ENCODE measurements around the gene NRAP. TPM values are rescaled to one million over a fixed set of nuclear protein-coding genes. Genes with fewer than 3 reads are reported as not detected.

The NRAP gene
- total RNA-seq, 1 donor from 2014 or later, result not detected

DNA sequence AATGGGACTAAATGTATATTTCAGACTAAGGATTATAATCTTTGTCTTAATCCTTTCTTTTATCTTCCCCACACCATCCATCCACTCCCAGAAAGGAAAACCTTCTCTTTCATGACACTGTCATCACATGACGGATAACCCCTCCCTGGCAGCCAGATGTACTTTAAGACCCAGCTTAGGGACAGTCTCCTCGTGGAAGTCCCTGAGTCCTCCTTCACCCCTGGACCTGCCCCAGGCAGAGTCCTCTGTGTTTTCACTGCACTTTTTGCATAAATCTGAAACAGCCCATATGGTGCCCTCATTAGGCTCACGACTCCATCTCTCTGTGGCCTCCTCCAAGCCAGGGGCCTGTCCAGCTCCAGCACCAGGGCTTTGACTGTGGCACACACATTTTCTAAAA, 16.0 kb downstream of the NRAP start:
- Mint-ChIP-seq H3K36me3 (ENCODE audit: low read depth) (no peaks in the 10 kb centered on the region), H3K27ac (ENCODE audit: unreplicated experiment) (no peak overlapping the region), H3K4me1 (peaks cover 16% of the 10 kb centered on the region), H3K4me3 (no peak overlapping the region), H3K9me3 (peaks cover 2% of the 10 kb centered on the region), H3K27me3 (ENCODE audit: low read depth) (no peaks in the 10 kb centered on the region)
- TF ChIP-seq, protein P1, sequence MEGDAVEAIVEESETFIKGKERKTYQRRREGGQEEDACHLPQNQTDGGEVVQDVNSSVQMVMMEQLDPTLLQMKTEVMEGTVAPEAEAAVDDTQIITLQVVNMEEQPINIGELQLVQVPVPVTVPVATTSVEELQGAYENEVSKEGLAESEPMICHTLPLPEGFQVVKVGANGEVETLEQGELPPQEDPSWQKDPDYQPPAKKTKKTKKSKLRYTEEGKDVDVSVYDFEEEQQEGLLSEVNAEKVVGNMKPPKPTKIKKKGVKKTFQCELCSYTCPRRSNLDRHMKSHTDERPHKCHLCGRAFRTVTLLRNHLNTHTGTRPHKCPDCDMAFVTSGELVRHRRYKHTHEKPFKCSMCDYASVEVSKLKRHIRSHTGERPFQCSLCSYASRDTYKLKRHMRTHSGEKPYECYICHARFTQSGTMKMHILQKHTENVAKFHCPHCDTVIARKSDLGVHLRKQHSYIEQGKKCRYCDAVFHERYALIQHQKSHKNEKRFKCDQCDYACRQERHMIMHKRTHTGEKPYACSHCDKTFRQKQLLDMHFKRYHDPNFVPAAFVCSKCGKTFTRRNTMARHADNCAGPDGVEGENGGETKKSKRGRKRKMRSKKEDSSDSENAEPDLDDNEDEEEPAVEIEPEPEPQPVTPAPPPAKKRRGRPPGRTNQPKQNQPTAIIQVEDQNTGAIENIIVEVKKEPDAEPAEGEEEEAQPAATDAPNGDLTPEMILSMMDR (conservative IDR thresholded peaks at IDR 0.05), result no peak
- DNase-seq (ENCODE audit: low read depth, low spot score), result no peak

DNA sequence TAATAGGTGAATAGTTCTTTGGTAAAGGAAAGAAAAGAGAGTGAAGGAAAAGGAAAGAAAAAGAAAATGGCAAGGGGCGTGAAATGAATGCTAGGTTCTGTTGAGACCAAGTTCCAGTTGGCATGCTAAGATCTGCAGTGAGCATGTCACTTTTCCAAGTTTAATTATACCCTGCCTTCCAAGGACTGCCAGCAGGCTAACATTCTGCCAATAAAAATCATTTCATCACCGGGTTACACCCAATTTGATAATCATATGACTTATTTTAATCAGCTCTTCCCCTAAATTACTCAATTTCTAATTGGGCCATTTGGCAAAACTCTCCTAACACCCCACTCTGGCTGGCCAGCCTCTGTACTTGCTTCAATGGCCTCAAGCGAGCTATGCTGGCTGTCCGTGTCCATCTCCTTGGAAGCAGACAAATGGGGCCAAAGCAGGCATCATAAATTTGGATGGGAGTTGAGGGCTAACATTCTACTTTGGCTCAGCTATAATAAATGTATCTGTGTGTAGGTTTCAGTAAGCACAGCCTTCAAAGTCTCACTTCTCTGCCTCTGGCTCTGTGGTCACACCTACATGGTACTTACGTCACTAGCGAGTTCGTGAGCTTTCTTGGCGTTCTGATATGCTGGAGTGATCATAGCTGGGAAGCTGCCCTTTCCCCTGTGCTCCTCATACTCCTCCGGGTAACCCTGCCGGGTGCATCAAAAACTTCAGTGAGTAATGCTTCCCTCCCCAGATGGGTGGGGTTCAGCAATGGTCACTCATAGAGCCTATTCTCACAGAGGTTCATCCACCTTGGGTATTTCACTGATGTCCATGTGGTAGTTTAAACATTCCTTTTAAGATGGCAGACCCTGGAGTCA, 17.3 kb downstream of the NRAP start:
- no peak overlapping the region for H3K27ac Mint-ChIP-seq (ENCODE audit: unreplicated experiment)
- H3K27me3 Mint-ChIP-seq (ENCODE audit: low read depth), result no peaks in the 10 kb centered on the region
- H3K9me3 Mint-ChIP-seq, result peaks cover 2% of the 10 kb centered on the region
- no peaks in the 10 kb centered on the region for H3K36me3 Mint-ChIP-seq (ENCODE audit: low read depth)
- no peak for DNase-seq (ENCODE audit: low read depth, low spot score)
- TF ChIP-seq, protein P1 (conservative IDR thresholded peaks at IDR 0.05), result no peak
- no peak overlapping the region for H3K4me3 Mint-ChIP-seq
- peaks cover 16% of the 10 kb centered on the region for H3K4me1 Mint-ChIP-seq

DNA sequence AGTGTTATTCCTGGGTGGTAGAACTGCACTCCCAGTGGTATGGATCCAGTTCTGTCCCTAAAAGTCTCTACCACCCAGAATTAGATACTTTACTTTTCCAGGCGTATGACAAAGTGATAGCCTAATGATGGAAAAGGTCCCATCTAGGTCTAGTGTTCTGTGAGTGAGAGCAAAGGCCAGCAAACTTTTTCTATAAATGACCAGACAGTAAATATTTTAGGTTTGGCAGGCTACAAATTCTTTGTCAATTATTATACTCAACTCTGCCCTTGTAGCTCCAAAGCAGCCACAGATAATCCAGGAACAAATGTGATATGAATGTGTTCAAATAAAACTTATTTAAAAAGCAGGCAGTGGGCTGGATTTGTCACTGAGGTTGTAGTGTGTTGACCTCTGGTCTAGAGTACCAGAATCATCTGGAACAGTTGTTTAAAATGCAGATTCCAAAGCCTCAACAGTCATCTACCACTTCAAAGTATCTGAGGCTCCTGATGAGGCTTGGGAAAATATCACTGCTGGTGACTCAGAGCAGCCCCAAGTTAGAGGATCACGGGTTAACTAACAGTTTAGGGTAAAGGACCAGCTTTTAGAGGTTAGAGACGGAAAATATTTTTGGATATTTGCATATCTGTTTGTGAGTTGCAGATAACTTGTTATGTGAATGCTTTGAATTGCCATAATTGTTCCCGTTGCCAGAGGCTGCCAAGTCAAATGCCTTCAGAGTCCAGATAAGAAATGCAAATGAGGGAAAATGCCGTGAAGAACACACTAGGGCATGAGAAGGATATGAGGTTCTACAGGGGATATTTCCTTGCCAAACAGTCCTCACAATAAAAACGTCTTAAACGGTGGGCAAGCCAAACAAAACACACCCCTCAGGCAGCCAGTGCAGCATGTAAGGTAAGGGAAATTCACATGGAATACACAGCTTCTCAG, 19.4 kb downstream of the NRAP start:
- H3K27ac Mint-ChIP-seq (ENCODE audit: unreplicated experiment), result peak overlapping the region; percentile 85
- no peaks in the 10 kb centered on the region for H3K36me3 Mint-ChIP-seq (ENCODE audit: low read depth)
- TF ChIP-seq, protein P1 (conservative IDR thresholded peaks at IDR 0.05), result no peak

DNA sequence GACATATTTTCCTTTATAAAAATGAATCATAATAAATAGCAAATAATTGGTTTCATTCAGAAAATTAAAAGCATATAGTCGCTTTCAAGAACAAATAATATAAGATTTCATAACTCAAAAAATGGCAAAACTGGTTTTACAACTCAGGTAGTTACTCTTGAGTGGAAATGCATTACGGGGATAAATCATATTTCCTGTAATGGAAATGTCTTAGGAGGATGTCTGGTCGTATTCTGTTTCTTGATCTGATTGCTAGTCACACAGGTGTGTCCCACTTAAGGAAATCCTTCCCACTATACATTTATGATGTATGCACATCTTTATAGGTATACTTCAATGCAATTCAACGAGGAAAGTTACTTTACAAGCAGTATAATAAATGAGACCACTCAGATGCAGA, 20.7 kb downstream of the NRAP start:
- DNase-seq (ENCODE audit: low read depth, low spot score), result no peak
- no peak overlapping the region for H3K27ac Mint-ChIP-seq (ENCODE audit: unreplicated experiment)
- H3K4me1 Mint-ChIP-seq, result peaks cover 16% of the 10 kb centered on the region
- no peaks in the 10 kb centered on the region for H3K36me3 Mint-ChIP-seq (ENCODE audit: low read depth)
- peaks cover 2% of the 10 kb centered on the region for H3K9me3 Mint-ChIP-seq
- no peak overlapping the region for H3K4me3 Mint-ChIP-seq
- H3K27me3 Mint-ChIP-seq (ENCODE audit: low read depth), result no peaks in the 10 kb centered on the region
- TF ChIP-seq, protein P1 (conservative IDR thresholded peaks at IDR 0.05), result no peak

More for the DNA sequence above, 19.4 kb downstream of the NRAP start:
- Mint-ChIP-seq H3K27me3 (ENCODE audit: low read depth) (no peaks in the 10 kb centered on the region), H3K4me3 (no peak overlapping the region), H3K4me1 (peaks cover 16% of the 10 kb centered on the region), H3K9me3 (peaks cover 2% of the 10 kb centered on the region)
- DNase-seq (ENCODE audit: low read depth, low spot score), result no peak

DNA sequence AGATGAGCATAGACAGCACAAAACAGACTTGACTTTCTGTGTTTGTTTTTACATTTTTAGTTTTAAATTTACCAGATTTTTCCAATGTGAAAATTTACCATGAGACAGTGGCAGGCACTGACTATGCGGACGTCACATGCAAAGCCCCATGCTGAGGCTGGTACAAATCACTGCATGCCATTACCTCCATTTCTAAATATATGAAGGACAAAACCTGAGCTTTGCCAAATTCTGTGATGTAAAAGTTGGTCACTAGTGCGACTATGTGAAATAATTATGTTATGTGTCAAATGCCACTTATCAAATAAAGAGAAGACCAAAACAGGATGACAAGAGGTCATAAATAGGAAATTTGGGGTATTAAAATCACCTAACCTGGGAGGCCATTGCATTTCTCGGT, 22.1 kb downstream of the NRAP start:
- peaks cover 16% of the 10 kb centered on the region for H3K4me1 Mint-ChIP-seq
- H3K36me3 Mint-ChIP-seq (ENCODE audit: low read depth), result no peaks in the 10 kb centered on the region
- TF ChIP-seq, protein P1 (conservative IDR thresholded peaks at IDR 0.05), result no peak
- H3K27ac Mint-ChIP-seq (ENCODE audit: unreplicated experiment), result no peak overlapping the region
- no peak for DNase-seq (ENCODE audit: low read depth, low spot score)
- peaks cover 2% of the 10 kb centered on the region for H3K9me3 Mint-ChIP-seq
- no peak overlapping the region for H3K4me3 Mint-ChIP-seq
- H3K27me3 Mint-ChIP-seq (ENCODE audit: low read depth), result no peaks in the 10 kb centered on the region

Measured in neural crest cell (in vitro differentiated cells).